ENCODE data around the gene PLPP7. TPM values are rescaled to one million over a fixed set of nuclear protein-coding genes. Genes with fewer than 3 reads are reported as not detected.

The PLPP7 gene
- total and polyA plus RNA-seq, 3 experiments from 2014 or later = not detected

DNA sequence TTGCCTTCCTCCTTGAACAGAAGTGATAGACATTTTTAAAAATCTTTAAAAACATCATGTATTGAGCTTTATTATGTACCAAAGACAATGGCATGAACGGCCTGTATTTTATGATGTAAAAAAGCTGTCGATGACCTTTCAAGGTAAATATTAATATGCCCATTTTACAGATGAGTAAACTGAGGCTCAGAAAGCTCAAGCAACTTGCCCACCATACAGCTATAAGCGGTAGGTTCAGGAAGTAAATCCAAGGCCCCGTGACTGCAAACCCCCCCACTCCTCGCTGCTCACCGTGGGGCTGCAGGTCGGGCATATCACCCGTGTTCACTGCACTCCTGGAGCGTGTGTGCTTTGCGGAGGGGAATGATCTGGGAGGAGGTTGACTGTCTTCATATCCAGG, 3.4 kb downstream of the PLPP7 start:
- Histone ChIP-seq H3K4me1 (ENCODE audit: insufficient read depth, low read length) (no peaks in the 10 kb centered on the region), H3K4me3 (ENCODE audit: low read length) (no peak overlapping the region), H3K27me3 (ENCODE audit: insufficient read depth, low read length, poor library complexity, severe bottlenecking) (no peaks in the 10 kb centered on the region), H3K27ac (ENCODE audit: low read depth, low read length) (no peak overlapping the region), H3K9me3 (ENCODE audit: low read length) (no peaks in the 10 kb centered on the region), H3K36me3 (ENCODE audit: insufficient read depth, low read length) (no peaks in the 10 kb centered on the region)
- Mint-ChIP-seq H3K27me3 (no peaks in the 10 kb centered on the region), H3K4me1 (no peaks in the 10 kb centered on the region), H3K4me3 (no peak overlapping the region), H3K27ac (no peak overlapping the region), H3K9me3 (no peaks in the 10 kb centered on the region), H3K36me3 (no peaks in the 10 kb centered on the region)
- ChIA-PET POLR2A (no interaction called here), CTCF (interaction anchor here (1.0 to 1.5 kb wide), 3 partner anchors 9 to 43 kb away, joined by 3 to 5 read pairs (median 3); no protein-coding TSS in a partner anchor)
- no peak for DNase-seq

DNA sequence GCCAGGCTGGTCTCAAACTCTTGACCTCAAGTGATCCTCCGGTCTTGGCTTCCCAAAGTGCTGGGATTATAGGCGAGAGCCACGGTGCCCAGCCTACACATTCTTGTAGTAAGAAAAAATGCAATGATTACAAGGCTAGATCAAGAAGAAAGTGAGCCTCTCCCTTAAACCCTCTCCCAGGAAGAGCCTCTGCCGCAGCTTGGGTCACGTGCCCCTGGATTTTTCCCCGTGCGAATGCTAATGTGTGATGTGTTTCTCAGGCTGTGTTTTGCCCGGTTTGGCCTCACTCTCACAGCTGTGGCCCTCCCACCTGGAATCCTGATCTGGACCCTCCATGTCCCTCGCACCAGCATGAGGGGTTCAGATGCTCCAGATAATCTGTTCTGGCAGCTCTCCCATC, 6.9 kb downstream of the PLPP7 start:
- H3K9me3 ChIP-seq (ENCODE audit: low read length) = no peaks in the 10 kb centered on the region
- no peaks in the 10 kb centered on the region for H3K36me3 ChIP-seq (ENCODE audit: insufficient read depth, low read length)
- no peaks in the 10 kb centered on the region for H3K4me1 ChIP-seq (ENCODE audit: insufficient read depth, low read length)
- H3K27me3 ChIP-seq (ENCODE audit: insufficient read depth, low read length, poor library complexity, severe bottlenecking) = no peaks in the 10 kb centered on the region
- no peaks in the 10 kb centered on the region for H3K36me3 Mint-ChIP-seq
- no peaks in the 10 kb centered on the region for H3K27me3 Mint-ChIP-seq
- H3K9me3 Mint-ChIP-seq = no peaks in the 10 kb centered on the region
- POLR2A ChIA-PET = no interaction called here
- peak overlapping the region in 2 of 8 donors; percentile 30 to 42 for H3K27ac Mint-ChIP-seq
- CTCF ChIA-PET = no interaction called here
- H3K4me3 ChIP-seq (ENCODE audit: low read length) = no peak overlapping the region
- no peak for DNase-seq
- H3K4me3 Mint-ChIP-seq = no peak overlapping the region
- no peak overlapping the region for H3K27ac ChIP-seq (ENCODE audit: low read depth, low read length)
- no peaks in the 10 kb centered on the region for H3K4me1 Mint-ChIP-seq

DNA sequence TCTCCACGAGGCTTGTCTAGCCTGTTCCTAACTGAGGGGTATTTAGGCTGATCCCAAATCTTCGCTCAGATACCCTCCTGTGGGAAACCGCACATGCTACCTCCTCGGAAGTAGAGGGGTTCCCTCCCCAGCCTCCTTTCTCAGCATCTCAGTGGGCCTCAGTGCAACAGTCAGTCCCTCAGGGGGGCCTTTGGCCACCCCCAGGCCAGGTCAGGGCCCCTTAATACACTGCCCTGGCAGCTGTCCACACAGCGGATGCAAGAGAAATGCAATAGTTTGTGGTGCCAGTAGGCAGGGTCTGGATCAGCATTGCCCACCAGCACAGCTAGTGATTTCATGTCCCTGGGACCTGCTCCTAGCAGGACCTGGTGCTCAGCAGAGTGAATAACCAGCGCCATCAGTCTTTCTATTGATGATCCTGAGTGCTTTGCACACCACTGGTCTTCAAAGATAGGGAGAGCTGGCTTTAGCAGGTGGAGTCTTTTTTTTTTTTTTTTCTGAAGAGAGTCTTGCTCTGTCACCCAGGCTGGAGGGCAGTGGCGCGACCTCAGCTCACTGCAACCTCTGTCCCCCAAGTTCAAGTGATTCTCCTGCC, 7.5 kb downstream of the PLPP7 start:
- Histone ChIP-seq H3K36me3 (ENCODE audit: insufficient read depth, low read length) (no peaks in the 10 kb centered on the region), H3K4me1 (ENCODE audit: insufficient read depth, low read length) (no peaks in the 10 kb centered on the region), H3K9me3 (ENCODE audit: low read length) (no peaks in the 10 kb centered on the region), H3K4me3 (ENCODE audit: low read length) (no peak overlapping the region), H3K27ac (ENCODE audit: low read depth, low read length) (no peak overlapping the region), H3K27me3 (ENCODE audit: insufficient read depth, low read length, poor library complexity, severe bottlenecking) (no peaks in the 10 kb centered on the region)
- H3K27ac Mint-ChIP-seq = no peak overlapping the region
- H3K9me3 Mint-ChIP-seq = no peaks in the 10 kb centered on the region
- no peaks in the 10 kb centered on the region for H3K4me1 Mint-ChIP-seq
- H3K4me3 Mint-ChIP-seq = no peak overlapping the region
- ChIA-PET POLR2A (no interaction called here), CTCF (interaction anchor here (0.7 kb wide), 1 partner anchor 1462 kb away, joined by 5 read pairs; no protein-coding TSS in a partner anchor)
- no peaks in the 10 kb centered on the region for H3K27me3 Mint-ChIP-seq
- DNase-seq = no peak
- no peaks in the 10 kb centered on the region for H3K36me3 Mint-ChIP-seq

DNA sequence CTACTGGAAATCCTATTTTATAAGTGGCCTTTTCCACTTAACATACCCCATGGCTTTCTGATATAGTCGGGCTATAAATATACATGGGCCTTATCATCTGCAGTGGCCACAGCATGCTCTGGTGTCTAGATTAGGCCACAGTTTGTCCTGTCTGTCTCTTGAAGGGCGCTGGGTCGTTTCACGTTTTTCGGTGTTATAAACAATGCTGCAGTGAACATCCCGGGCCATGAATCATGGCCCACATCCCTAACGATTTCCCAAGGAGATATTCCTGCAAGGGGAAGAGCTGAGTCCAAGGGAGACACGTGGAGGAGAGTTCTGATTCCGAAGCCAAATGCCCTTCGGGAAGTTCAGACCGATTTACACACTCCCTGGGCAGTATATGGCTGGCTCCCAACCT, 8.4 kb downstream of the PLPP7 start:
- Mint-ChIP-seq H3K27me3 (no peaks in the 10 kb centered on the region), H3K4me1 (no peaks in the 10 kb centered on the region), H3K27ac (peak overlapping the region in 1 of 8 donors; percentile 65), H3K36me3 (no peaks in the 10 kb centered on the region), H3K4me3 (no peak overlapping the region), H3K9me3 (no peaks in the 10 kb centered on the region)
- POLR2A ChIA-PET = no interaction called here
- no peaks in the 10 kb centered on the region for H3K27me3 ChIP-seq (ENCODE audit: insufficient read depth, low read length, poor library complexity, severe bottlenecking)
- H3K36me3 ChIP-seq (ENCODE audit: insufficient read depth, low read length) = no peaks in the 10 kb centered on the region
- no peaks in the 10 kb centered on the region for H3K4me1 ChIP-seq (ENCODE audit: insufficient read depth, low read length)
- H3K4me3 ChIP-seq (ENCODE audit: low read length) = no peak overlapping the region
- CTCF ChIA-PET = interaction anchor here (0.7 kb wide), 1 partner anchor 1461 kb away, joined by 5 read pairs; no protein-coding TSS in a partner anchor
- no peak for DNase-seq
- H3K9me3 ChIP-seq (ENCODE audit: low read length) = no peaks in the 10 kb centered on the region
- no peak overlapping the region for H3K27ac ChIP-seq (ENCODE audit: low read depth, low read length)

DNA sequence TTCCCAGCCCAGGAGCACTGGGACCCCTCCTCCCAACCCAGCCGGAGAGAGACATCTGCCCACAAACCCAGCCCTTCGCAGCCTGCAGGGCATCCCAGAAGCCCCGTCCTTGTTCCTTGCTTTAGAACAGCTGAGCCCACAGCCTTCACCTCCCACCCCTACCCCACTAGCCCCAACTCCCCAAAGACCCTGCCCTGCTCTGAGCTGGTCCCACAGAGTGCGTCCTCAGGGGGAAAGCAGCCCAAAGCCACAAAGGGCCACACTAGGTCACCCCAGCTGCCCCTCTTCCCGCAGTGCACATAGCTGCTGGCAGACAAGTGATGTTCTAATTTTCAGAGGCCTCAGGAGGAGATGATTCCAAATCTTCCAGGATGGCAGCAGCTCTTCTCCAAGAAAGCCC, 8.8 kb downstream of the PLPP7 start:
- DNase-seq = no peak
- Mint-ChIP-seq H3K36me3 (no peaks in the 10 kb centered on the region), H3K27me3 (no peaks in the 10 kb centered on the region), H3K4me3 (no peak overlapping the region), H3K27ac (no peak overlapping the region), H3K9me3 (no peaks in the 10 kb centered on the region), H3K4me1 (no peaks in the 10 kb centered on the region)
- CTCF ChIA-PET = no interaction called here
- Histone ChIP-seq H3K27ac (ENCODE audit: low read depth, low read length) (no peak overlapping the region), H3K4me3 (ENCODE audit: low read length) (no peak overlapping the region), H3K27me3 (ENCODE audit: insufficient read depth, low read length, poor library complexity, severe bottlenecking) (no peaks in the 10 kb centered on the region), H3K9me3 (ENCODE audit: low read length) (no peaks in the 10 kb centered on the region), H3K4me1 (ENCODE audit: insufficient read depth, low read length) (no peaks in the 10 kb centered on the region), H3K36me3 (ENCODE audit: insufficient read depth, low read length) (no peaks in the 10 kb centered on the region)
- POLR2A ChIA-PET = no interaction called here

DNA sequence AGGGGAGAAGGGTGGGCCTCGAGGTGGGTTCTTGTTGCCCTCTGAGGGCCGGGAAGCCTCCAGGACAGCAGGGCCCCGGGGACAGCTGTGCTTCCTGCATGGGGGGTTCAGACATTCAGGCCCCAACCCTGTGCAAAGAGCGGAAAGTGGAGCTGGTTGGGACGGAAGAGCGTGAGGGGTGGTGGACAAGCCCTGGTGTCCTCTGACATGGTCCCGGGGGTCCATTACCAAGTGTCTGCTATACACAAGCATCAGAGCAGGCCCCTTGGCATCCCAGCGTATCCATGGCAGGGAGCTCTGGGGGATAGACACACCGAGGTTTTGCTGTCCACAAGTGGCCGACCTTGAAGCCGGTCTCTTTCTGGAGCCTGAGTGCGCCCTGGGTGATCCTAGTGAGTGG, 9.3 kb downstream of the PLPP7 start:
- no peak overlapping the region for H3K27ac ChIP-seq (ENCODE audit: low read depth, low read length)
- no peak overlapping the region for H3K4me3 ChIP-seq (ENCODE audit: low read length)
- H3K9me3 ChIP-seq (ENCODE audit: low read length) = no peaks in the 10 kb centered on the region
- no peaks in the 10 kb centered on the region for H3K36me3 ChIP-seq (ENCODE audit: insufficient read depth, low read length)
- DNase-seq = no peak
- Mint-ChIP-seq H3K27me3 (no peaks in the 10 kb centered on the region), H3K4me1 (no peaks in the 10 kb centered on the region), H3K27ac (peak overlapping the region in 1 of 8 donors; percentile 89), H3K9me3 (no peaks in the 10 kb centered on the region), H3K36me3 (no peaks in the 10 kb centered on the region), H3K4me3 (no peak overlapping the region)
- POLR2A ChIA-PET = interaction anchor here (0.6 kb wide), 1 partner anchor 49 kb away, joined by 5 read pairs; no protein-coding TSS in a partner anchor
- H3K4me1 ChIP-seq (ENCODE audit: insufficient read depth, low read length) = no peaks in the 10 kb centered on the region
- no peaks in the 10 kb centered on the region for H3K27me3 ChIP-seq (ENCODE audit: insufficient read depth, low read length, poor library complexity, severe bottlenecking)
- CTCF ChIA-PET = interaction anchor here (0.6 kb wide), 1 partner anchor 40 kb away, joined by 3 read pairs; no protein-coding TSS in a partner anchor

DNA sequence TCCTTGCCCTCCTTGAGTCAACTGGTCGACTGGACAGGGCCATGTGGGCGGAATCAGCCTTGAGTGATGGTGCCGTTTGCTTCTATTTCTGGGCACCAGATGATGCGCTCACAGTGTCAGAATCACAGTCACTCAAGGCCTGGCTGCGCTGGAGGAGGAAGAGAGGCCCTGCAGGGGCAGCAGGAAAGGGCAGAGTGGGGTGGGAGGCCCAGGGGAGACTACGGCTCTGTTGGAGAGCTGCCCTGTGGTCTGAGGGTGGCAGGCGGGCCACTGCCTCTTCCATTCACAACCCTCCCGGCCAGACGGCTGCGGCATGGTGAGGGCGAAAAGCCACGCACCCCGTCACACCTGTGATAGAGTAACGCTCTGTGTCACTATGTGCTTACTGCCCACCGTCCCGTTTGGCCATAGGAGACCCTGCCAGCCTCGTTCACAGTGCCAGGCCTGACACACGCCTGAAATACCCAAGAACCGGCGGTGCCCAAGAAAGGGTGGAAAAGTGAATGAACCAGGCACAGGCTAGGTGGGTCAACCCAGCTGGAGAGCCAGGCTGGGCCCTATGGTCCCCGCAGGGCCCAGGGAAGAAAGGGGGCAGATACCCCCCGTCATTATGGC, 9.9 kb downstream of the PLPP7 start:
- Histone ChIP-seq H3K27me3 (ENCODE audit: insufficient read depth, low read length, poor library complexity, severe bottlenecking) (no peaks in the 10 kb centered on the region), H3K4me1 (ENCODE audit: insufficient read depth, low read length) (no peaks in the 10 kb centered on the region), H3K36me3 (ENCODE audit: insufficient read depth, low read length) (no peaks in the 10 kb centered on the region), H3K9me3 (ENCODE audit: low read length) (no peaks in the 10 kb centered on the region), H3K27ac (ENCODE audit: low read depth, low read length) (no peak overlapping the region), H3K4me3 (ENCODE audit: low read length) (no peak overlapping the region)
- no peaks in the 10 kb centered on the region for H3K27me3 Mint-ChIP-seq
- H3K9me3 Mint-ChIP-seq = no peaks in the 10 kb centered on the region
- H3K27ac Mint-ChIP-seq = no peak overlapping the region
- H3K36me3 Mint-ChIP-seq = no peaks in the 10 kb centered on the region
- no peaks in the 10 kb centered on the region for H3K4me1 Mint-ChIP-seq
- DNase-seq = no peak
- ChIA-PET POLR2A (interaction anchor here (0.6 kb wide), 1 partner anchor 49 kb away, joined by 5 read pairs; no protein-coding TSS in a partner anchor), CTCF (interaction anchor here (0.6 kb wide), 1 partner anchor 40 kb away, joined by 3 read pairs; no protein-coding TSS in a partner anchor)
- H3K4me3 Mint-ChIP-seq = no peak overlapping the region

DNA sequence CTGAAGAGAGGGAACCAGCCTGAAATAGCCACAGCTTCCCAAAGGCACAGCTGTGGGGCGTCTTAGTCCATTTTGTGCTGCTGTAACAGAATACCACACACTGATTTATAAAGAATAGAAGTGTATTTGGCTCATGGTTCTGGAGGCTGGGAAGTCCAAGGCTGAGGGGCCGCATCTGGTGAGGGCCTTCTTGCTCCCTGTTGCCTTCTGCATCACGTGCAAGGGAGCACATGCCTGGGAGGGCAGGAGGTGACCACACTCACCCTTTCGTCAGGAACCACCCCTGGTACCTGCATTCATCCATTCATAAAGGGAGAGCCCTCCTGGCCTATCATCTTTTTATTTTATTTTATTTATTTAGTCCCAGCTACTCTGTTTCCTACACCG, 10.4 kb downstream of the PLPP7 start:
- H3K9me3 ChIP-seq (ENCODE audit: low read length) = no peaks in the 10 kb centered on the region
- ChIA-PET POLR2A (no interaction called here), CTCF (interaction anchor here (1.0 to 1.4 kb wide), 2 partner anchors 8 to 20 kb away, joined by 3 read pairs; no protein-coding TSS in a partner anchor)
- H3K4me3 Mint-ChIP-seq = no peak overlapping the region
- no peak overlapping the region for H3K27ac Mint-ChIP-seq
- no peaks in the 10 kb centered on the region for H3K36me3 Mint-ChIP-seq
- no peaks in the 10 kb centered on the region for H3K9me3 Mint-ChIP-seq
- H3K4me3 ChIP-seq (ENCODE audit: low read length) = no peak overlapping the region
- no peak overlapping the region for H3K27ac ChIP-seq (ENCODE audit: low read depth, low read length)
- no peaks in the 10 kb centered on the region for H3K4me1 Mint-ChIP-seq
- H3K4me1 ChIP-seq (ENCODE audit: insufficient read depth, low read length) = no peaks in the 10 kb centered on the region
- no peaks in the 10 kb centered on the region for H3K36me3 ChIP-seq (ENCODE audit: insufficient read depth, low read length)
- no peaks in the 10 kb centered on the region for H3K27me3 Mint-ChIP-seq
- no peak for DNase-seq
- no peaks in the 10 kb centered on the region for H3K27me3 ChIP-seq (ENCODE audit: insufficient read depth, low read length, poor library complexity, severe bottlenecking)
